GM18907 (cell line): ENCODE data around the gene LRRC26.
"Not testable (repeated sequence)": the region's sequence is repeated elsewhere in the genome, so short reads cannot be mapped to it uniquely, and the experiment has no call there.

Experiments
- ATAC-seq: cut with Tn5 transposase; IDR thresholded peaks from one replicate; pipeline ENCODE4 v1.9.1; 2021; ENCODE audit warnings: mild to moderate bottlenecking, moderate library complexity; ENCODE audit not compliant: unreplicated experiment

Gene LRRC26

DNA sequence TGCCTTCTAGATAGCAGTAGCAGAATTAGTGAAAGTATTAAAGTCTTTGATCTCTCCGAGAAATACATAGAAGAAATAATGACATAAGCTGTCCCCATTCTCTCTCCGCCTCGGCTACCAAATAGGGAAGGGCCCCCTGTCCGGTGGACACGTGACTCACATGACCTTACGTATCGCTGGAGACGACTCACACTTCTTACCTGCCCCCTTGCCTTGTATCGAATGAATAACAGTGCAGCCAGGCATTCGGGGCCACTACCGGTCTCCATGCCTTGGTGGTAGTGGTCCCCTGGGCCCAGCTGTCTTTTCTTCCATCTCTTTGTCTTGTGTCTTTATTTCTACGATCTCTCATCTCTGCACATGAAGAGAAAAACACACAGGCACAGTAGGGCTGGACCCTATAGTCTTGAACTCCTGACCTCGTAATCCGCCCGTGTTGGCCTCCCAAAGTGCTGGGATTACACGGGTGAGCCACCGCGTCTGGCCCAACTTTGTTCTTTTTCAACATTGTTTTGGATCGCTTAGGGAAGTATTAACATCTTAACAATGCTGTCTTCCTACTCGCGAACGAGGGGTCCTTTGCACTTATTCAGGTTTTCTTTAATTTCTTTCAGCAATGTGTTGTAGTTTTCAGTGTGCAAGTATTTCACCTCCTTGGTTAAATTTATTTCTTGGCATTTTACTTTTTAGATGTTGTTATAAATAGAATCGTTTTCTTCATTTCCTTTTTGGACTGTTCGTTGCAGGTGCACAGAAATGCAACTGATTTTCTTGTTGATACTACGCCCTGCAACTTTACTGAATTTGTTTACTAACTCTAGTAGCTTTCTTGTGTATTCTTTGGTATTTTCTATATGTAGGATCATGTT, 47.7 kb downstream of the LRRC26 start:
- not testable (repeated sequence) for ATAC-seq
